ENCODE results near the gene TLE3. TPM values are rescaled to one million over a fixed set of nuclear protein-coding genes. Genes with fewer than 3 reads are reported as not detected.

Gene TLE3
- total RNA-seq, 4 donors from 2014 or later: 44.0 to 159 (median 78.8) TPM

DNA sequence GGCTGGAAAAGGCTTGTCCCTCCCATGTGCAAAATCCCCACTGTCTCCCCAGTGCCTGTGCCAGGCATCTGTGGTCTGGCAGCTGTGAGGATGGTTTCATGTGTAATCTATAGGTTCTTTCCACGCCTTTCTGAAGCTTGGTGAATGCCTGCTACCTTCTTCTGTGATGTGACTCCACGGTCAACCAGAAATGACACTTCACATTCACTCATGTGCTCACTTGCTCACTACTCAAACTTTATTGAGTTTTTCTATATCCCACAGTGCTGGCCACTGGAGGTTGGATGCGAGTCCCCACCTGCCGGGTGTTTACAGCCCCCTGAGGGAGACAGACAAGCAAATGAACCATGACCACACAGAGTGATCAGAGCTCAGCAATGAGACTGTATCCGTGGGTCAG, 27.9 kb upstream of the TLE3 start:
- ATAC-seq (ENCODE audit: low FRiP score) (no peak), DNase-seq (ENCODE audit: low spot score) (peak; percentile 8)
- TF ChIP-seq, protein P1, sequence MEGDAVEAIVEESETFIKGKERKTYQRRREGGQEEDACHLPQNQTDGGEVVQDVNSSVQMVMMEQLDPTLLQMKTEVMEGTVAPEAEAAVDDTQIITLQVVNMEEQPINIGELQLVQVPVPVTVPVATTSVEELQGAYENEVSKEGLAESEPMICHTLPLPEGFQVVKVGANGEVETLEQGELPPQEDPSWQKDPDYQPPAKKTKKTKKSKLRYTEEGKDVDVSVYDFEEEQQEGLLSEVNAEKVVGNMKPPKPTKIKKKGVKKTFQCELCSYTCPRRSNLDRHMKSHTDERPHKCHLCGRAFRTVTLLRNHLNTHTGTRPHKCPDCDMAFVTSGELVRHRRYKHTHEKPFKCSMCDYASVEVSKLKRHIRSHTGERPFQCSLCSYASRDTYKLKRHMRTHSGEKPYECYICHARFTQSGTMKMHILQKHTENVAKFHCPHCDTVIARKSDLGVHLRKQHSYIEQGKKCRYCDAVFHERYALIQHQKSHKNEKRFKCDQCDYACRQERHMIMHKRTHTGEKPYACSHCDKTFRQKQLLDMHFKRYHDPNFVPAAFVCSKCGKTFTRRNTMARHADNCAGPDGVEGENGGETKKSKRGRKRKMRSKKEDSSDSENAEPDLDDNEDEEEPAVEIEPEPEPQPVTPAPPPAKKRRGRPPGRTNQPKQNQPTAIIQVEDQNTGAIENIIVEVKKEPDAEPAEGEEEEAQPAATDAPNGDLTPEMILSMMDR (IDR thresholded peaks at IDR 0.05): no peak

DNA sequence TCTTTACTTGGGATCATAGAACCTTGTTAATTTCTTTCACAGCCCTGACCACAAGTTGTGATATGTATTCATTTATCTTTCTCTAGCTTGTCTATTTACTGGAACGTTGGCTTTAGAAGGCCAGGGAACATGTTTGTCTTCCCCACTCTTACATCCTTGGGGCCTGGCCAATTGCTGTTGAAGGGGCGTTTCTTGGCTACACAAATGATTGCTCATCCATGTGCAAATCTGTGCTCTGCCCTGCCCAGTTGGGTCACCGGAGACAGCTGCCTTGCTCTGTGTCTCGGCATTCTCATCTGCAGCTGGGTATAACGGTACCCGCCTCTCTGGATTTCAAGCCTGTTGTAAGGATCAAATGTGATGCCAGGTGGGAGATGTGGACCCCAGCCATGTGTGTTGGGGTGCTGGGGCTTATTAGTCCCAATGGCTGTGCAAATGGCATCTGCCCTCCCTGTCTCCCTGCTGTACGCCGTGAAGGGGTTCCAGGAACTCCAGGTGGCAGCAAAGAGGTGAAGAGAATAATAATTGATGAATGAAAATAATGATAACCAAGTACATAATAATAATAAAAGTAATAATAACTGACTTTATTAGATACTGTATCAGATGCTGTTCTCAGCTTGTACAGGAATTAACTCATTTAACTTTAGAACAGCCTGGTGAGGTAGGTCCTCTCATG, 24.0 kb upstream of the TLE3 start:
- TF ChIP-seq, protein P1 (IDR thresholded peaks at IDR 0.05): no peak
- ATAC-seq (ENCODE audit: low FRiP score): peak; percentile 87
- peak; percentile 25 for DNase-seq (ENCODE audit: low spot score)

DNA sequence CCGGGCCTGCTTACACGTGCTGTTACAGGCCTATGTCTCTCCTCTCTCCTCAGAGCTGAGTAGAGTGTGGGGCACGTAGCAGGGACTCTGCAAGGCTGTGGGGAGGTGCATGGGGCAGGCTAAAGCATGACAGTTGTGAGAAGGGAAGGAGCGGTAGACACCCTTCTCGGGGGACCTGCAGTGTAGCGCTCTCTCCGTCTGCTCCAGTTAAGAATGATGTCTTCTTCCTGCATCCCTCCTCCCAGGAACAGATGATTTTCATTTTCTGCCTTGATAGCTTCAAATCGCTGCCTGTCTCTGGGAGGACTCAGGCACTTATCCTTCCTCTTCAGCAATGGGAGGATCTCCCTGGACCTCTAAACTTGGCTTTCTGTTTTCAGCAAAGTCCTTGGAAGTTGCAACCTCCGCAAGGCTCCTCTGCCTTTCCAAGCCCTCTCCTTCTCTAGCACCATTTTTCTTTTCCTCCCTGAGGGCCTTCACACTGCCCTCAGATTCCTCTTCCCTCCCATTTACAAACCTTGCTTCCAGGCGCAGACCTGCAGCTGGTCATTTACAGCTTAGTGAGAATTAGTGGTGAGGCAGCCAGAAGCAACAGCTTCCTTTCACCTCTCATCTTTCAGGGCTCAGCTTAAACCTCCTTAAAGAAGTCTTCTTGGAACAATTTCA, 23.4 kb upstream of the TLE3 start:
- DNase-seq (ENCODE audit: low spot score) (peak; percentile 9), ATAC-seq (ENCODE audit: low FRiP score) (peak; percentile 9)
- TF ChIP-seq, protein P1 (IDR thresholded peaks at IDR 0.05): no peak

DNA sequence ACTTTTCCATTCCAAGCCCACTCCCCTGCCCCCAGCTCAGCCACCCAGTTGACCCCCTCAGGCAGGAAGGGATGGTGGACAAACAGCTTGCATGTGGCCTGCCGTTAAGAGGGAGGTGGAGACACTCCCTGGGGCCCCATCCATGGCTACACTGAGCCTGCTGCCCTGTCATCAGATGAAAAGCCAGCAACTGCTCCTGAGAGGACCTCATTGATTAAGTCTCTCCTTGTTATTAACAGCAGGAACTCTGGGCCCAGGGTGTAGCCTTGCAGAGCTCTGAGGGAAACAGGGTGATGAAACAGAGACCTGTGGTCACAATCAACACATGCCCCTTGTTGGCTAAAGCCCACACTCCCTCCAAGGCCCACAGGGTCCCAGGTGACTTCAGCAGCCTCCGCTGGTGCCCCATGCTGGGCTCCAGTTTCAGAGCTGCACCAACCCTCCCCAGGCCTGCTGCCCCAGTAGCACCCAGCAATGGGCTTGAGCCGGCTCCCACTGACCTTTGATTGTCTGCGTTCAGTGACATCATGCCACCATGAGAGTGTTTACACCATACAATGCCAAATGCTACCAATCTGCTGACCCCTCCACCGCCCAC, 22.3 kb upstream of the TLE3 start:
- ATAC-seq (ENCODE audit: low FRiP score): no peak
- DNase-seq (ENCODE audit: low spot score): peak; percentile 18
- TF ChIP-seq, protein P1 (IDR thresholded peaks at IDR 0.05): no peak

DNA sequence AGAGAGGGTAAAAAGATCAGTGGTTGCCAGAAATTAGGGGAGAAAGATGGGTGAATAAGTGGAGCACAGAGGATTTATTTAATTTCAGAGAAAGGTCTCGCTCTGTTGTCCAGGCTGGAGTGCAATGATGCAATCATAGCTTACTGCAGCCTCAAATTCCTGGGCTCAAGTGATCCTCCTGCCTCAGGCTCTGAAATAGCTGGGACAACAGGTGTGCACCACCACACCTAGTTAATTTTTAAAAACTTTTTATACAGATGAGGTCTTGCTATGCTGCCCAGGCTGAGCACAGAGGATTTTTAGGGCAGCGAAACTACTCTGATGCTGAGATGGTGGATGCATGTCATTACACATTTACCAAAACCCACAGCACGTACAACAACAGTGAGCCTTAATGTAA, 20.9 kb upstream of the TLE3 start:
- DNase-seq (ENCODE audit: low spot score): no peak
- no peak for ATAC-seq (ENCODE audit: low FRiP score)
- TF ChIP-seq, protein P1 (IDR thresholded peaks at IDR 0.05): no peak

DNA sequence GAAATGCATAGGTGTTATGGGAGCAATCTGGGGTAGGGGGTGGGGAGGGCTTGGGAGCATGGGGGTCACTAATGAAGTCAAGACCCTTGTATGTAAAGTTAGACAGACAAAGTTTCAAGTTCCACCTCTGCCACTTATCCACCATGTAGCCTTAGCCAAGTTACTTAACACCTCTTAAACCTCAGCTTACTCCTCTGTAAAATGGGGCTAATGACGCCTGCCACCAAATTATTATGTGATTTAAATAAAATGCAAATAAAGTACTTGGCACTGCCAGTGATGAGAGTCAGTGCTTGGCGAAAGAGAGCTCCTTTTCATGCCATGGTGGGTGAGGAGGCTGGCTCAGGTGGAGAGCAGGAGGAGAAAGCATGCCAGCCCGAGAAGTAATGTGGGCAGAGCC, 18.6 kb upstream of the TLE3 start:
- DNase-seq (ENCODE audit: low spot score) (no peak), ATAC-seq (ENCODE audit: low FRiP score) (no peak)
- TF ChIP-seq, protein P1 (IDR thresholded peaks at IDR 0.05): no peak

Data from omental fat pad (tissue), 4 donors.